Peyer's patch (tissue), 4 donors: ENCODE data around the gene GPC5. TPM values are rescaled to one million over a fixed set of nuclear protein-coding genes. Genes with fewer than 3 reads are reported as not detected.

Experiments used
- DNase-seq, 3 donors: peaks; one replicate each; pipeline ENCODE4 v3.0.0-alpha.2; 2017 to 2019
- H3K27ac ChIP-seq, 4 donors: fragments of 200-600 bp; sonication (generic); one replicate each; pipeline ENCODE4 v1.5.1; 2016 to 2019
- H3K27me3 ChIP-seq, 2 donors: fragments of 200-600 bp; sonication (generic); one replicate each; pipeline ENCODE4 v1.5.1; 2019
- H3K36me3 ChIP-seq, 3 donors: fragments of 200-600 bp; sonication (generic); one replicate each; pipeline ENCODE4 v1.5.1; 2016 to 2019
- H3K4me1 ChIP-seq, 4 donors: fragments of 200-600 bp; sonication (generic); one replicate each; pipeline ENCODE4 v1.5.1; 2016 to 2019
- H3K4me3 ChIP-seq, 4 donors: fragments of 200-600 bp; sonication (generic); 1 replicate in 3 of 4; 2 replicates in 1 of 4; pipeline ENCODE4 v1.5.1; 2016 to 2019; ENCODE audit warnings: mild to moderate bottlenecking in 1 of 4
- H3K9me3 ChIP-seq, 4 donors: fragments of 200-600 bp; sonication (generic); one replicate each; pipeline ENCODE4 v1.5.1; 2016 to 2019; ENCODE audit warnings: mild to moderate bottlenecking in 1 of 4
- POLR2A ChIP-seq, 2 donors: fragments of 450-650 bp; IDR thresholded peaks; one replicate each; pipeline ENCODE4 v1.5.1; 2017; ENCODE audit warnings: antibody characterized with exemption in 2 of 2, mild to moderate bottlenecking in 2 of 2, moderate library complexity in 2 of 2
- total RNA-seq, 4 donors: library from RNA; depleted of rRNA; stranded (reverse); fragments of >200 nt; gene quantifications; one replicate each; pipeline ENCODE4 v1.1.0, GENCODE V29; 2016
- TF ChIP-seq, protein P1 (sequence below), 6 experiments: fragments of 450-650 bp in 4 of 6; fragments of 200-600 bp in 2 of 6; sonication (generic) in 1 of 6; IDR thresholded peaks; one replicate each; pipeline ENCODE4 v1.5.1; 2017 to 2019; ENCODE audit warnings: antibody characterized with exemption in 6 of 6, mild to moderate bottlenecking in 3 of 6, moderate library complexity in 1 of 6

GPC5 gene
- total RNA-seq, 4 donors from 2014 or later = 4.1 TPM; not detected in 3

DNA sequence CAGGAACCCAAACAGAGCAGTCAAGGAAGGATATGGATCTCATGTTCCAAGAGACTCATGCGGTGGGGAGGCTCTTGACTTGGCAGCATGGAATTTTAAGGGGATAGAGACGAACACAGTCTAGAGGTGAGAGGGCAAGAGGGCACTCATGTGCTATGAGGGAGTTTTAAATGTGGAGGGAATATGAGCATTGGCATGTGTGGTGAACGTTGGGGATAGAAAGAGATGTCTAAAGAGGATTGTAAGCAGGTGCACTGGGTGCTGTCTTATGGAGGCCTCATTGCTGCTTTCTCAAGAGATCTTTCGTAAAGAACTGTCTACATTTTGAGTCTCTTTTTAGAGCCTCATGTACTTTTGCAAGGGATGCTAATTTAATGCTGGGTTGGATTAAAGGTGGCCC, 1227.9 kb downstream of the GPC5 start:
- no peaks in the 10 kb centered on the region for H3K4me1 ChIP-seq
- H3K4me3 ChIP-seq = no peak overlapping the region
- H3K9me3 ChIP-seq = no peaks in the 10 kb centered on the region
- H3K36me3 ChIP-seq = no peaks in the 10 kb centered on the region
- DNase-seq = no peak
- H3K27me3 ChIP-seq = no peaks in the 10 kb centered on the region
- TF ChIP-seq, protein P1, sequence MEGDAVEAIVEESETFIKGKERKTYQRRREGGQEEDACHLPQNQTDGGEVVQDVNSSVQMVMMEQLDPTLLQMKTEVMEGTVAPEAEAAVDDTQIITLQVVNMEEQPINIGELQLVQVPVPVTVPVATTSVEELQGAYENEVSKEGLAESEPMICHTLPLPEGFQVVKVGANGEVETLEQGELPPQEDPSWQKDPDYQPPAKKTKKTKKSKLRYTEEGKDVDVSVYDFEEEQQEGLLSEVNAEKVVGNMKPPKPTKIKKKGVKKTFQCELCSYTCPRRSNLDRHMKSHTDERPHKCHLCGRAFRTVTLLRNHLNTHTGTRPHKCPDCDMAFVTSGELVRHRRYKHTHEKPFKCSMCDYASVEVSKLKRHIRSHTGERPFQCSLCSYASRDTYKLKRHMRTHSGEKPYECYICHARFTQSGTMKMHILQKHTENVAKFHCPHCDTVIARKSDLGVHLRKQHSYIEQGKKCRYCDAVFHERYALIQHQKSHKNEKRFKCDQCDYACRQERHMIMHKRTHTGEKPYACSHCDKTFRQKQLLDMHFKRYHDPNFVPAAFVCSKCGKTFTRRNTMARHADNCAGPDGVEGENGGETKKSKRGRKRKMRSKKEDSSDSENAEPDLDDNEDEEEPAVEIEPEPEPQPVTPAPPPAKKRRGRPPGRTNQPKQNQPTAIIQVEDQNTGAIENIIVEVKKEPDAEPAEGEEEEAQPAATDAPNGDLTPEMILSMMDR (IDR thresholded peaks at IDR 0.05) = no peak
- no peak for TF ChIP-seq POLR2A (IDR thresholded peaks at IDR 0.05)
- no peak overlapping the region for H3K27ac ChIP-seq

DNA sequence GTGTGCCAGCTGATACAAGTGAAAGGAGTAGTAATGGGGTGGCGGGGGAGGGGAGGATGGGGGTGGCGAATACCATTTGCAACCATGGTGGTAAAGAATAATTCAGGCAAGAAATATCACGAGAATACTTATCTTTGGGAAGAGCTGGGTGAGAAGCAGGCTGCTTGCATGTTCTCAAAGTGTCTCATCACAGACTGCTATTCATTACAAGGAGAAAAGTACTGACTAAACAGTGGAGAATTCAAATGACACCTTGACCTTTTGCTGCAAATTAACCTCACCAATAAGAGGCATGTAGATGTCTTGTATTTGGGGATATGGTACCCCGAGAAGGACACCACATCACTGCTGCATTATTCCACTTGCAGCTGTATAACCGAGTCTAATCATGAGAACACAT, 1242.5 kb downstream of the GPC5 start:
- Histone ChIP-seq H3K4me3 (no peak overlapping the region), H3K27me3 (no peaks in the 10 kb centered on the region), H3K4me1 (no peaks in the 10 kb centered on the region), H3K27ac (no peak overlapping the region), H3K9me3 (no peaks in the 10 kb centered on the region), H3K36me3 (no peaks in the 10 kb centered on the region)
- no peak for DNase-seq
- no peak for TF ChIP-seq POLR2A (IDR thresholded peaks at IDR 0.05)
- TF ChIP-seq, protein P1 (IDR thresholded peaks at IDR 0.05) = no peak

DNA sequence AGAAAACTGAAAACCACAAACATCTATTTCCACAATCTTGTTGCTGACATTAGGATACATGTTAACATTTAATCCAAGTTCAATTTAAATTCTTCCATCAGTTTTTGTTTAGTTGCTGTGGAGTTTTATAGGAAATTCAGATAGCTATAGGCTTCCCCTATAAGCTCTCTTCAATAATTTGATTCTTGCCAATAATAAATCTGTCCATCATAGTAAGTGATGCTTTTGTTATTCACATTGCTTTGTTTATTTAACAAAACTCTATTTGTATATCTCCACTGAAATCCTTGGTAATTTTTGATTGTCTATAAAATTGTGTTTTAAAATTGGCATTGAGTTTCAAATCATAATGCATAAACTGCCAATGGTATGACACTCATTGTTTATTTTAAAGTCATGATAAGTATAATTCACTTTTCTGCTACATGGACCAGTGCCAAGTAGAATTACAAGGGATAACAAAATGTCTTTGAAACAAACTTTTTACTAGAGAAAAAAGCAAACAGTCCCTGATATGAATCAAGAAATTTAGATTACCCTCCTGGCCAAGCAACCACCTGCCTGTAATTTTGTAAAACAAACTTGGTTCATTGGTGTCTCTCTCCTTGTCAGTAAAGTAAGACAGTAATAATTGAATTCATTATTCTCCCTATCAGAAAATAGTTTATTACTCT, 1250.9 kb downstream of the GPC5 start:
- Histone ChIP-seq H3K4me1 (no peaks in the 10 kb centered on the region), H3K9me3 (no peaks in the 10 kb centered on the region), H3K27ac (no peak overlapping the region), H3K27me3 (no peaks in the 10 kb centered on the region), H3K36me3 (no peaks in the 10 kb centered on the region), H3K4me3 (no peak overlapping the region)
- DNase-seq = no peak
- TF ChIP-seq, protein P1 (IDR thresholded peaks at IDR 0.05) = no peak
- TF ChIP-seq POLR2A (IDR thresholded peaks at IDR 0.05) = no peak

DNA sequence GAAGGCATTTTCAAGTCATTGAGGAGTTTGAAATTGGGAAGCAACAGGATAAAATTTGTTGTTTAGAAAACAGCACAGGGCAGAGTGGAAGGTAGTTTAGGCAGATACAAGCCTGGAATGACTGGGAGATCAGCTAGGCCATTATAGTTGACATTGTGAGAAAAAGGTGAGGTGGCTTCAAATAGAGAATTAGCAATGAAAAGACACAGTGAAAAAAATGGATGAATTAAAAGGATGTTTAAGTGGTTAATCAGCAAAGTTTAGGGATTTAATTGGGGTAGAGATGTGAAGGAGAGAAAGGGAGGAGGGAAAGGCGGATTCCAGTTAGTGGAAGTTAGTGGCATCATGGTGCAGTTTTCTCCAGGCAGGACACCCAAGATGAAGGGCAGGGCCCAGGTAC, 1257.7 kb downstream of the GPC5 start:
- H3K4me1 ChIP-seq = no peaks in the 10 kb centered on the region
- no peak for DNase-seq
- no peaks in the 10 kb centered on the region for H3K9me3 ChIP-seq
- no peaks in the 10 kb centered on the region for H3K36me3 ChIP-seq
- TF ChIP-seq, protein P1 (IDR thresholded peaks at IDR 0.05) = no peak
- no peak for TF ChIP-seq POLR2A (IDR thresholded peaks at IDR 0.05)
- no peak overlapping the region for H3K4me3 ChIP-seq
- H3K27ac ChIP-seq = no peak overlapping the region
- H3K27me3 ChIP-seq = no peaks in the 10 kb centered on the region

DNA sequence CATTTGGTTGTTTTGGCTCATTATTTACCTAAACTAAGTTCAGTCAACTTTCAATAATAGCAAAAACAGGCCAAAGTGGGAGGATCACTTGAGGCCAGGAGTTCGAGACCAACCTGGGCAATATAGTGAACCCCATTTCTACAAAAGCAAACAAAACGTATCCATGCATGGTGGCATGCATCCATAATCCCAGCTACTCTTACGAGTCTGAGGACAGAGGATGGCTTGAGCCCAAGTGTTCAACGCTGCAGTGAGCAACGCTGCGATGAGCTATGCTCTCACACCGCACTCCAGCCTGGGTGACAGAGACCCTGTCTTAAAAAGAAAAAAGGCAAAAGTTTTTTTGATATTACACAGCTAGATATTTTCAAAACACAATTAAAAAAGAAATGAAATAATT, 1258.2 kb downstream of the GPC5 start:
- TF ChIP-seq, protein P1 (IDR thresholded peaks at IDR 0.05) = no peak
- no peak for TF ChIP-seq POLR2A (IDR thresholded peaks at IDR 0.05)
- Histone ChIP-seq H3K9me3 (no peaks in the 10 kb centered on the region), H3K27ac (no peak overlapping the region), H3K4me1 (no peaks in the 10 kb centered on the region), H3K36me3 (no peaks in the 10 kb centered on the region), H3K4me3 (no peak overlapping the region), H3K27me3 (no peaks in the 10 kb centered on the region)
- no peak for DNase-seq

DNA sequence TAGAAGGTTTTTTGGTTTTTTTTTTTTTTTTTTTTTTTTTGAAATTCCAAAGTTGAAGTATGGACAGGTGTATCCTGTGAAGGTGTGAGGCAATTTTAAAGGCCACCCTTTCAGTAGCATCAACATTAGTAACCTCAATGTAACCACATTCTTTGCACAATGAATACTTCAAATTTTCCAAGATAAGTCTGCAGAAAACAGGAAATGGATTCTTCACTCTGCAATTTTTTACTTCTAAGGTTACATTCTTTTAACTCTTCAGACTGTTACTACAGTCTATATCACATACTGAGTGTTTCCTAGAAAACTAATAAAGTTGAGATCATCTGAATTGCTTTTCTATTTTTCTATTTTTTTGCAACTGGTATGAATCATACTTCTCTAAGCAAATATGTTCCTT, 1259.1 kb downstream of the GPC5 start:
- H3K4me1 ChIP-seq = no peaks in the 10 kb centered on the region
- no peak overlapping the region for H3K4me3 ChIP-seq
- H3K9me3 ChIP-seq = no peaks in the 10 kb centered on the region
- DNase-seq = no peak
- no peaks in the 10 kb centered on the region for H3K27me3 ChIP-seq
- no peaks in the 10 kb centered on the region for H3K36me3 ChIP-seq
- no peak overlapping the region for H3K27ac ChIP-seq
- no peak for TF ChIP-seq POLR2A (IDR thresholded peaks at IDR 0.05)
- TF ChIP-seq, protein P1 (IDR thresholded peaks at IDR 0.05) = no peak
